ENCODE data around the gene MYO5B.

MYO5B gene

GRCh38 chr18:50133526-50133925 lies 61.4 kb downstream of the MYO5B start:
- in situ Hi-C loops (cut with HindIII; ENCODE audit: low pct_ligation_motif_present, low sequenced_read_pairs): no loop called here
- Histone ChIP-seq H3K4me3 (ENCODE audit: low read depth, low read length) (no peak overlapping the region), H3K27ac (no peak overlapping the region), H3K36me3 (replicated peaks) (no peaks in the 10 kb centered on the region), H3K27me3 (replicated peaks) (no peaks in the 10 kb centered on the region)
- no peak for DNase-seq
- no peak for TF ChIP-seq CTCF (IDR thresholded peaks at IDR 0.05; ENCODE audit: low read depth, low read length, missing control alignments)

- in situ Hi-C loops (cut with HindIII; ENCODE audit: low pct_ligation_motif_present, low sequenced_read_pairs): no loop called here
- DNase-seq: no peak
- H3K4me3 ChIP-seq (ENCODE audit: low read depth, low read length): no peak overlapping the region
- no peak overlapping the region for H3K27ac ChIP-seq
- TF ChIP-seq CTCF (IDR thresholded peaks at IDR 0.05; ENCODE audit: low read depth, low read length, missing control alignments): no peak
- H3K36me3 ChIP-seq (replicated peaks): no peaks in the 10 kb centered on the region
- no peaks in the 10 kb centered on the region for H3K27me3 ChIP-seq (replicated peaks)
Observed at GRCh38 chr18:50131591-50131990, 63.4 kb downstream of the MYO5B start.

GRCh38 chr18:50128506-50129271 lies 66.3 kb downstream of the MYO5B start:
- no peaks in the 10 kb centered on the region for H3K27me3 ChIP-seq (replicated peaks)
- no peak for TF ChIP-seq CTCF (IDR thresholded peaks at IDR 0.05; ENCODE audit: low read depth, low read length, missing control alignments)
- no peak overlapping the region for H3K27ac ChIP-seq
- no peak overlapping the region for H3K4me3 ChIP-seq (ENCODE audit: low read depth, low read length)
- no peak for DNase-seq
- H3K36me3 ChIP-seq (replicated peaks): no peaks in the 10 kb centered on the region
- in situ Hi-C loops (cut with HindIII; ENCODE audit: low pct_ligation_motif_present, low sequenced_read_pairs): no loop called here

- DNase-seq: no peak
- no peaks in the 10 kb centered on the region for H3K36me3 ChIP-seq (replicated peaks)
- in situ Hi-C loops (cut with HindIII; ENCODE audit: low pct_ligation_motif_present, low sequenced_read_pairs): no loop called here
- no peaks in the 10 kb centered on the region for H3K27me3 ChIP-seq (replicated peaks)
- no peak for TF ChIP-seq CTCF (IDR thresholded peaks at IDR 0.05; ENCODE audit: low read depth, low read length, missing control alignments)
- no peak overlapping the region for H3K4me3 ChIP-seq (ENCODE audit: low read depth, low read length)
- H3K27ac ChIP-seq: no peak overlapping the region
Observed at GRCh38 chr18:50127516-50128210, 67.3 kb downstream of the MYO5B start.

- Histone ChIP-seq H3K27me3 (replicated peaks) (no peaks in the 10 kb centered on the region), H3K27ac (no peak overlapping the region), H3K36me3 (replicated peaks) (no peaks in the 10 kb centered on the region), H3K4me3 (ENCODE audit: low read depth, low read length) (no peak overlapping the region)
- DNase-seq: no peak
- in situ Hi-C loops (cut with HindIII; ENCODE audit: low pct_ligation_motif_present, low sequenced_read_pairs): no loop called here
- TF ChIP-seq CTCF (IDR thresholded peaks at IDR 0.05; ENCODE audit: low read depth, low read length, missing control alignments): no peak
Observed at GRCh38 chr18:50126471-50126870, 68.5 kb downstream of the MYO5B start.
